H1 (cell line): ENCODE results near the gene NEU4. TPM values are rescaled to one million over a fixed set of nuclear protein-coding genes. Genes with fewer than 3 reads are reported as not detected.
A peak's percentile ranks its signal among the peaks of the same experiment; 100 is the strongest.

Source experiments
- CTCF ChIA-PET: fragments of 300-600 bp; sonication (Branson Sonifier 250); formaldehyde crosslinking; loops from one replicate; lab custom pipeline; 2021; ENCODE audit not compliant: partially characterized antibody; lab: Charles Lee
- POLR2A ChIA-PET: fragments of 300-600 bp; sonication (Branson Sonifier 250); formaldehyde crosslinking; loops from one replicate; lab custom pipeline; 2021; ENCODE audit warnings: inconsistent platforms; ENCODE audit not compliant: partially characterized antibody; lab: Charles Lee
- DNase-seq, 2 experiments: peaks; one replicate each; pipeline versions ENCODE4 v3.0.0 to v3.0.0-alpha.2; 2010 to 2022; ENCODE audit warnings: low spot score in 2 of 2, low read depth in 1 of 2, mixed read lengths in 1 of 2
- FAIRE-seq: peaks from 2 replicates; lab custom pipeline; 2011; peaks lifted over from hg19 to GRCh38; lab: Jason Lieb, UNC
- H2AFZ ChIP-seq: 2 replicates; pipeline ENCODE4 v1.8.1; 2012; ENCODE audit warnings: low read length, inconsistent platforms
- H2AK5ac ChIP-seq: 2 replicates; pipeline ENCODE4 v1.6.1; 2013; ENCODE audit warnings: low read depth, low read length
- H2BK120ac ChIP-seq: replicated peaks from 2 replicates; pipeline ENCODE3; 2013; ENCODE audit warnings: low read depth, low read length, inconsistent platforms
- H2BK12ac ChIP-seq: 2 replicates; pipeline ENCODE4 v1.6.1; 2013; ENCODE audit warnings: low read depth, low read length
- H2BK15ac ChIP-seq: 2 replicates; pipeline ENCODE4 v1.6.1; 2013; ENCODE audit warnings: low read length
- H2BK20ac ChIP-seq: 2 replicates; pipeline ENCODE4 v1.6.1; 2013; ENCODE audit warnings: low read length
- H2BK5ac ChIP-seq: 2 replicates; pipeline ENCODE4 v1.6.1; 2013; ENCODE audit warnings: low read depth, low read length
- H3K14ac ChIP-seq: 2 replicates; pipeline ENCODE4 v1.6.1; 2013; ENCODE audit warnings: inconsistent platforms; ENCODE audit not compliant: insufficient read length
- H3K18ac ChIP-seq: 2 replicates; pipeline ENCODE4 v1.6.1; 2013; ENCODE audit warnings: low read length; ENCODE audit errors: extremely low read depth
- H3K23ac ChIP-seq: 2 replicates; pipeline ENCODE4 v1.6.1; 2013; ENCODE audit warnings: inconsistent platforms; ENCODE audit not compliant: insufficient read length
- H3K23me2 ChIP-seq: 2 replicates; pipeline ENCODE4 v1.6.1; 2013; ENCODE audit warnings: low read depth, low read length
- H3K27ac ChIP-seq: 2 replicates; pipeline ENCODE4 v1.6.1; 2011; ENCODE audit warnings: low read depth, low read length, inconsistent platforms
- H3K27me3 ChIP-seq, 4 experiments: replicated peaks in 1 of 4; 1 replicate in 1 of 4; 2 replicates in 3 of 4; pipeline versions ENCODE4 v1.6.1 to v1.8.1; 2011 to 2013; ENCODE audit warnings: low read length in 3 of 4, mild to moderate bottlenecking in 3 of 4, inconsistent platforms in 2 of 4, mixed read lengths in 2 of 4, moderate library complexity in 1 of 4; ENCODE audit not compliant: control insufficient read depth in 3 of 4, insufficient read depth in 3 of 4; ENCODE audit errors: extremely low read depth in 1 of 4
- H3K36me3 ChIP-seq, 4 experiments: 2 replicates each; pipeline versions ENCODE4 v1.6.1 to v1.8.1; 2011 to 2013; ENCODE audit warnings: mild to moderate bottlenecking in 4 of 4, low read length in 3 of 4, moderate library complexity in 2 of 4, control low read depth in 1 of 4, inconsistent platforms in 1 of 4; ENCODE audit not compliant: insufficient read depth in 4 of 4, control insufficient read depth in 2 of 4
- H3K4ac ChIP-seq: replicated peaks from 2 replicates; pipeline ENCODE3; 2013; ENCODE audit warnings: low read length, low read depth, mixed read lengths, inconsistent platforms; ENCODE audit not compliant: insufficient read length
- H3K4me1 ChIP-seq, 4 experiments: replicated peaks in 1 of 4; 1 replicate in 1 of 4; 2 replicates in 3 of 4; pipeline versions ENCODE4 v1.6.1 to v1.8.1; 2011 to 2013; ENCODE audit warnings: low read length in 3 of 4, inconsistent platforms in 2 of 4, mixed read lengths in 1 of 4; ENCODE audit not compliant: insufficient read depth in 4 of 4, control insufficient read depth in 3 of 4
- H3K4me2 ChIP-seq, 2 experiments: 2 replicates each; pipeline versions ENCODE4 v1.6.1 to v1.8.1; 2011 to 2013; ENCODE audit warnings: low read depth in 2 of 2, low read length in 2 of 2, control low read depth in 1 of 2, inconsistent platforms in 1 of 2, mild to moderate bottlenecking in 1 of 2; ENCODE audit not compliant: insufficient read depth in 1 of 2
- H3K4me3 ChIP-seq, 4 experiments: fragments of 200-600, 300-600 bp in 1 of 4; sonication (generic), shearing (Covaris generic), sonication (Bioruptor Twin) in 1 of 4; 2 replicates each; pipeline versions ENCODE4 v1.5.1 to v1.8.1; 2011 to 2016; ENCODE audit warnings: low read length in 4 of 4, low read depth in 3 of 4, control low read depth in 2 of 4, inconsistent platforms in 2 of 4, mild to moderate bottlenecking in 2 of 4, mixed read lengths in 1 of 4, moderate library complexity in 1 of 4; ENCODE audit not compliant: insufficient read depth in 2 of 4; ENCODE audit errors: extremely low read depth in 1 of 4
- H3K56ac ChIP-seq: replicated peaks from 2 replicates; pipeline ENCODE3; 2013; ENCODE audit warnings: low read depth, mild to moderate bottlenecking, mixed read lengths, low read length, inconsistent platforms; ENCODE audit not compliant: insufficient read length
- H3K79me1 ChIP-seq: 2 replicates; pipeline ENCODE4 v1.6.1; 2013; ENCODE audit warnings: low read depth, low read length, control low read depth
- H3K79me2 ChIP-seq, 2 experiments: 2 replicates each; pipeline versions ENCODE4 v1.6.1 to v1.8.1; 2012 to 2013; ENCODE audit warnings: low read length in 2 of 2, mild to moderate bottlenecking in 2 of 2, inconsistent platforms in 1 of 2; ENCODE audit not compliant: insufficient read depth in 2 of 2, control insufficient read depth in 1 of 2
- H3K9ac ChIP-seq, 4 experiments: replicated peaks in 1 of 4; 1 replicate in 1 of 4; 2 replicates in 3 of 4; pipeline versions ENCODE4 v1.6.1 to v1.8.1; 2011 to 2013; ENCODE audit warnings: low read depth in 3 of 4, low read length in 3 of 4, control low read depth in 2 of 4, mild to moderate bottlenecking in 2 of 4, moderate library complexity in 2 of 4, inconsistent platforms in 1 of 4; ENCODE audit errors: extremely low read depth in 1 of 4
- H3K9me3 ChIP-seq, 2 experiments: 2 replicates each; pipeline versions ENCODE4 v1.6.1 to v1.8.1; 2012 to 2013; ENCODE audit warnings: mild to moderate bottlenecking in 2 of 2, moderate library complexity in 2 of 2, control low read depth in 1 of 2, inconsistent platforms in 1 of 2, low read depth in 1 of 2, low read length in 1 of 2, mixed read lengths in 1 of 2; ENCODE audit not compliant: insufficient read depth in 2 of 2
- H4K20me1 ChIP-seq, 2 experiments: replicated peaks in 1 of 2; 2 replicates each; pipeline versions ENCODE3 to v1.8.1; 2011 to 2013; ENCODE audit warnings: inconsistent platforms in 2 of 2, low read length in 2 of 2, mild to moderate bottlenecking in 1 of 2; ENCODE audit not compliant: insufficient read depth in 2 of 2, control insufficient read depth in 1 of 2
- H4K5ac ChIP-seq: 2 replicates; pipeline ENCODE4 v1.6.1; 2013; ENCODE audit warnings: low read length, low read depth, mixed read lengths, inconsistent platforms; ENCODE audit not compliant: insufficient read length
- H4K8ac ChIP-seq: 2 replicates; pipeline ENCODE4 v1.8.0; 2013; ENCODE audit warnings: mild to moderate bottlenecking, moderate library complexity, low read length, inconsistent platforms; ENCODE audit not compliant: insufficient read depth; ENCODE audit errors: extremely low read depth
- H4K91ac ChIP-seq: replicated peaks from 2 replicates; pipeline ENCODE3; 2013; ENCODE audit warnings: low read length, mixed read lengths, inconsistent platforms; ENCODE audit not compliant: insufficient read length
- EGR1 ChIP-seq: IDR thresholded peaks from 2 replicates; pipeline ENCODE4 v1.6.1; 2011; ENCODE audit warnings: low read depth, low read length, borderline replicate concordance
- GABPA ChIP-seq: IDR thresholded peaks from 2 replicates; pipeline ENCODE4 v1.6.1; 2011; ENCODE audit warnings: mild to moderate bottlenecking, low read length, moderate library complexity, borderline replicate concordance; ENCODE audit not compliant: insufficient read depth
- KDM5A ChIP-seq: fragments of 200-600 bp; IDR thresholded peaks from 2 replicates; pipeline ENCODE4 v1.7.1; 2012; ENCODE audit warnings: mild to moderate bottlenecking, low read length, inconsistent platforms, mixed read lengths
- RFX5 ChIP-seq: IDR thresholded peaks from 2 replicates; pipeline ENCODE4 v1.6.1; 2011; ENCODE audit warnings: low read depth, low read length, improper control_type of control experiment, borderline replicate concordance
- WGBS, 2 experiments: shearing (Covaris generic) in 1 of 2; methylation state at CpG; one replicate each; pipeline versions ENCODE4 v1.1.6 to v1.1.7; 2013 to 2015; ENCODE audit warnings: low lambda C conversion rate in 2 of 2, mixed read lengths in 2 of 2, inconsistent platforms in 1 of 2, low coverage in 1 of 2, missing lambda C conversion rate in 1 of 2; ENCODE audit not compliant: insufficient replicate concordance in 2 of 2, insufficient coverage in 1 of 2, insufficient read length in 1 of 2; ENCODE audit errors: extremely low coverage in 1 of 2, missing lambda C conversion rate in 1 of 2; 5-methylcytosine and 5-hydroxymethylcytosine counted together
- polyA plus RNA-seq, 7 experiments: library from polyadenylated mRNA; depleted of rRNA in 3 of 7; stranded (reverse) in 5 of 7; unstranded in 2 of 7; fragments of >200 nt in 5 of 7; fragments of 200-250 nt in 2 of 7; gene quantifications; 1 replicate in 5 of 7; 2 replicates in 1 of 7; 4 replicates in 1 of 7; pipeline versions ENCODE4 v1.2.1 to v1.2.3, GENCODE V29; 2011 to 2013; ENCODE audit warnings: missing spikeins in 2 of 7, mixed read lengths in 2 of 7
- total RNA-seq: library from RNA; stranded (reverse); fragmentation: NEBNext Ultra II Directional; extraction: Animal tissue kit (Norgen Biotek cat#: 25700); gene quantifications from 2 replicates; pipeline ENCODE4 v1.2.1, GENCODE V29; 2021
- TF ChIP-seq, protein P1 (sequence below), 3 experiments: IDR thresholded peaks; 1 replicate in 2 of 3; 2 replicates in 1 of 3; pipeline versions ENCODE4 v1.5.1 to v1.6.1; 2011; ENCODE audit warnings: low read length in 3 of 3, mild to moderate bottlenecking in 3 of 3, inconsistent platforms in 2 of 3, low read depth in 1 of 3, moderate library complexity in 1 of 3; ENCODE audit not compliant: insufficient read depth in 1 of 3; ENCODE audit errors: control extremely low read depth in 1 of 3

Gene NEU4
- total and polyA plus RNA-seq, 2 of the 8 experiments (the other 6 are each of a cell fraction or from before 2014, with no cell fraction given): 0.32 to 0.50 TPM

- POLR2A ChIA-PET: interaction anchor here (0.7 to 1.8 kb wide), 5 partner anchors 8 to 103 kb away, joined by 3 to 7 read pairs (median 4); partner anchors contain the start of genes GAL3ST2 and ING5
- Histone ChIP-seq H2AK5ac (peak overlapping the region; percentile 92; the same call in 1 of the 2 replicates), H4K91ac (peak overlapping the region; percentile 97), H3K4me1 (peaks cover 4 to 28% (median 11%) of the 10 kb centered on the region in 4 experiments), H2BK5ac (peak overlapping the region; percentile 80; the same call in 1 of the 2 replicates), H3K36me3 (no peaks in the 10 kb centered on the region), H3K4ac (no peak overlapping the region), H4K20me1 (no peaks in the 10 kb centered on the region), H3K56ac (peak overlapping the region; percentile 19), H3K4me3 (peak overlapping the region in 1 of 4 experiments; percentile 47; a peak in 2 of 8 replicates), H3K23ac (no peak overlapping the region), H2BK12ac (peak overlapping the region; percentile 98; the same call in 1 of the 2 replicates), H2AFZ (no peak overlapping the region; the same call in 1 of the 2 replicates), H2BK120ac (peak overlapping the region; percentile 96), H3K9ac (no peak overlapping the region), H3K9me3 (no peaks in the 10 kb centered on the region), H3K79me1 (no peaks in the 10 kb centered on the region), H3K14ac (no peak overlapping the region), H2BK20ac (peak overlapping the region; percentile 98; the same call in 1 of the 2 replicates), H3K27me3 (peaks cover 0 to 23% (median 6%) of the 10 kb centered on the region in 4 experiments; a peak in 5 of 7 replicates), H2BK15ac (peak overlapping the region; percentile 98), H4K5ac (peak overlapping the region; percentile 47), H3K4me2 (peak overlapping the region; percentile 25 to 39; a peak in 3 of 4 replicates), H4K8ac (peak overlapping the region; percentile 80; the same call in 1 of the 2 replicates), H3K27ac (no peak overlapping the region), H3K18ac (peak overlapping the region; percentile 76), H3K23me2 (0 out of 2 replicates have a peak, but pooled peaks cover 2% of the 10 kb centered on the region), H3K79me2 (no peaks in the 10 kb centered on the region)
- FAIRE-seq (no peak), DNase-seq (peak in 1 of 2 experiments; percentile 65)
- CTCF ChIA-PET: interaction anchor here (1.1 kb wide), 1 partner anchor 76 kb away, joined by 3 read pairs; no protein-coding TSS in a partner anchor
- TF ChIP-seq EGR1: no peak
- TF ChIP-seq RFX5: no peak
- no peak for TF ChIP-seq KDM5A
- no peak for TF ChIP-seq GABPA
- TF ChIP-seq, protein P1, sequence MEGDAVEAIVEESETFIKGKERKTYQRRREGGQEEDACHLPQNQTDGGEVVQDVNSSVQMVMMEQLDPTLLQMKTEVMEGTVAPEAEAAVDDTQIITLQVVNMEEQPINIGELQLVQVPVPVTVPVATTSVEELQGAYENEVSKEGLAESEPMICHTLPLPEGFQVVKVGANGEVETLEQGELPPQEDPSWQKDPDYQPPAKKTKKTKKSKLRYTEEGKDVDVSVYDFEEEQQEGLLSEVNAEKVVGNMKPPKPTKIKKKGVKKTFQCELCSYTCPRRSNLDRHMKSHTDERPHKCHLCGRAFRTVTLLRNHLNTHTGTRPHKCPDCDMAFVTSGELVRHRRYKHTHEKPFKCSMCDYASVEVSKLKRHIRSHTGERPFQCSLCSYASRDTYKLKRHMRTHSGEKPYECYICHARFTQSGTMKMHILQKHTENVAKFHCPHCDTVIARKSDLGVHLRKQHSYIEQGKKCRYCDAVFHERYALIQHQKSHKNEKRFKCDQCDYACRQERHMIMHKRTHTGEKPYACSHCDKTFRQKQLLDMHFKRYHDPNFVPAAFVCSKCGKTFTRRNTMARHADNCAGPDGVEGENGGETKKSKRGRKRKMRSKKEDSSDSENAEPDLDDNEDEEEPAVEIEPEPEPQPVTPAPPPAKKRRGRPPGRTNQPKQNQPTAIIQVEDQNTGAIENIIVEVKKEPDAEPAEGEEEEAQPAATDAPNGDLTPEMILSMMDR (IDR thresholded peaks at IDR 0.05; ENCODE audit: control extremely low read depth in 1 of 3, insufficient read depth in 1 of 3, low read depth in 1 of 3, low read length in 3 of 3): peak in 1 of 3 experiments; percentile 19; a peak in 1 of 4 replicates
- 59% methylated on average over 28 of the region's 35 CpGs; no CpG with 5 or more reads in 1 of the 2 experiments for WGBS, 2 experiments
Measured at GRCh38 chr2:241804326-241805229, 4.4 kb upstream of the NEU4 start.
